ENCODE measurements around the gene MRPL2.
"Not testable (repeated sequence)": the region's sequence is repeated elsewhere in the genome, so short reads cannot be mapped to it uniquely, and the experiment has no call there.

MRPL2 gene

DNA sequence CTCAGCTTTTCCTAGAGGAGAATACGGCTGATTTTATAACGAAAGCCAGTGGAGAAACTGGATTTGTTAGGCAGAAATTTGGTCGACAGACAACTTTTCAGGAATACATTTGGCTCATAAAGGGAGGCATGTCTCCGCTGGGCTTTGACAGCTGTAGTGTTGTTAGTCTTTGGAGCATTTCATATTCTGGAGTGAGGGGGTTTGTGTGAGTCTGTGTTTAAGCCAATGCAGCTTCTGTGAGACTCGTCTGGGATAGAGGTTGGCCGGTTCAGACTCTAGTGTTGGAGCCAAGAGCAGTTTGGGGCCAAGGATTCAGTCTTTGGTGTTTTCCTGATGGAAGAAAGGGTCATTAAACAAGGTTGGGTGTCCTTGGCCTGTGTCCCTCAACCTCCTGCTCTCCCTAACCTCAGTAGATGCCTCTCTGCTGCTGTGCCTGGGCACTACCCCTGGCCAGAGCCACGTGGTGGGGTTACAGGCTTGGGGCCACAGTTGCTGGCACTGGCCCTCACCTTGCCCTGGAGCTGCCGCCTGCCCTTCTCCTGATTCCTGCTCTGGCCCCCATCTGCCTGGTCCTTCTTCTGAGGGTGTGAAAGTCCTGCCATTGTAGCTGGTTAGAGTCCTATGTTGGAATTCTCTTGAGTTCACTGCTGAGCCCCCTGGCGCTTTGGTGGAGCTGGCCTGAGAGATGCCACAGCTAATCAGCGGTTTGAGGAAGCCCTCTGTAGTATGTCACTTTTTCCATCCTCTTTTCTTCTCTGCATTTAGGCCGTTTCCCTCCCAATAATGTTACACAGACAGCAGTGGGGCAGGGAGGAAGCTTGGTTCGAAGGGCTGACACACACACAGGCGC, 23.8 kb upstream of the MRPL2 start:
- DNase-seq (ENCODE audit: low read depth), result no peak

DNA sequence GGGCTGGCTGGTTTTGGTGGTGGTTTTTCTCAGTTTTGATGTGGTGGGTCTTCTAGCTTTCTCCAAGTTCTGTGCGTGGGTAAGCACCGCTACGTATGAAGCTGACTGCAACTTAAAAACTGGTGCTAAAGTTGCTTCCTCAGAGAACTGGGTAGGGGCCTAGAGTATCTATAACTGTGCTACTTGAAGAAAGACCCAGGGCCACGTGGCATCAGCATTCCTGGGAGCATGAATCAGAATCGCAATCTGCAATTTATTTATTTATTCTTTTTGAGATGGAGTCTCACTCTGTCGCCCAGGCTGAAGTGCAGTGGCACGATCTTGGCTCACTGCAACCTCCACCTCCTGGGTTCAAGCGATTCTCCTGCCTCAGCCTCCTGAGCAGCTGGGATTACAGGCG, 22.7 kb upstream of the MRPL2 start:
- not testable (repeated sequence) for DNase-seq (ENCODE audit: low read depth)

DNA sequence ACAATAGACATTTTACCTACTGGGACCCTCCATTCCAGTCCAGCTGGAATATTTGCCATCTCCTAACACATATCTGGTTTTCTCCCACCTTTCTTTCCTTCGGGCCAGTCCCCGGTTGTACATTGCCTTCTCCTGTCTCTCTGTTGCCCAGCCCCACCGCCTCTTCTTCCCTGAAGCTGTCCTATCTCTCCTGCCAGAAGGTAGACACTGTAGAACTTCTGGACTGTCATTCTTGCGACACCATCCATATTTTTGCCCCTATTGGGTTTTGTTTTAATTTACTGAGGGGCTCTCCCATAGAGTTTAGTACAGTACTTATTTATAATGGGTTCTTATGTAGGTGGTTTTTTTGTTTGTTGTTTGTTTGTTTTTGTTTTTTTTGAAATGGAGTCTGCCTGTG, 21.8 kb upstream of the MRPL2 start:
- no peak for DNase-seq (ENCODE audit: low read depth)

DNA sequence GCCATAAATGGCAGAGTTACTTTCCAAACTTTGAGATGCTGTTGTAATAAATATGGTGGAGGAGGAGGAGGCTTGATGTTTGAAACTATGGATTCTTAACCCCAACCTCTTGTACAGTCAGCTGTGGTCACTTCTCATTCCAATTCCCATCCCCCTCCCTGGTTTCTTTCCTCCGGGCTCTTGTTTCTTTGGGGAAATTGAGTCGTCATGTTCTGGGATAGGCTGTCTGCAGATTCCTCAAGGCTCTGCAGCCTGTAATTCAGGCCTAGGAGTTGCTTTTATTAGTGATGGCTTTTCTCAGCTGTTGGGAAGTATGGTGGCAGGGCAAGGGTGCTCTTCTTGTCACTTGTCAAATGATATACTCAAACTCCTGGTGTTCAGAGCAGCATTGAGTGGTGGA, 19.5 kb upstream of the MRPL2 start:
- DNase-seq (ENCODE audit: low read depth), result no peak

DNA sequence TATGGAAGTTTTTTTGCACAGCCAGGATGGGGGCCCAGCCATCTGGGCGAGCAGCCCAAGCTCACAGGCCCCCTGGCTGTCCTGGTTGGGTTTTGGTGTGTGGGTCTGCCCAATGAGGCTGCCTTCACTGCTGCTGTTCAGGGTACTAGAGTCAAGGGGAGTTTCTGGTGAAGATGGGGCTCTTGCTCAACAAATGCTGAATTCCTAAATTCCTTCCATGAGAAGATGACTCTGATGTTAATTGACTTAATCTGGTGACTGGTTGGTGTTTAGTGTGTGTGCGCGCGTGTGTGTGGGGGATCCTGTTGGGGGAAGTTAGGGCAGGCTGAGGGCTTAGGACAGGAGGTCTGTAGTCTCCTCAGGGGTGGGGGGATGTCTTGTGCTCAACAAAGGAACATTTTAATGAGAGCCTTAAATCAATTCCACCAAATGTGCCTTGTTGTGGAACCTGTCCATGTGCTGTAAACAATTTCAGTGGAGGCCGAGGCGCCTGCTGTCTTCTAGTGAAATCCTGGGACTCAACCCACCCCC, 18.8 kb upstream of the MRPL2 start:
- DNase-seq (ENCODE audit: low read depth), result no peak

DNA sequence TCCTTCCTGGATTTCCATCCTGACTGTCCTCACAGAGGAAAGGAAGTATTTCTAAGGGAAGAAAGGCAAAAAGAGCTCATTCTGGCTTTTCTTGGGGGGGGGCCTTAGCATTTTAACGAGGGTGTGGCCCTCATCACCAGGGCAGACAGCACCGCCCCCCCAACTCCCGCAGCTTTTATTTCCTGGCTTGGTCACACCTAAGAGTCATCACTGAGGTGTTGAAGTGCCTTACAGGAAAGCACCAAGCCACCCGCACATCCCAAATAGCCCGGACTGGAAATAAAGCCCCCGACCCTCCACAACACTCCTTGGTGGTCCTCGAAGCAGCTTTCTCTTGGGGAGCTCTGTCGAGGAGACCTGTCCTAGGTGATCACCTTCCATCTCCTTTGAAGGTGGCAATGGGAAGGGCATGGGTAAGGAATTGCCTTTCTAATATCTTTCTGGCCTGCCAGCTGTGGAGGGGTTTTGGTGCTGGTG, 18.1 kb upstream of the MRPL2 start:
- no peak for DNase-seq (ENCODE audit: low read depth)

DNA sequence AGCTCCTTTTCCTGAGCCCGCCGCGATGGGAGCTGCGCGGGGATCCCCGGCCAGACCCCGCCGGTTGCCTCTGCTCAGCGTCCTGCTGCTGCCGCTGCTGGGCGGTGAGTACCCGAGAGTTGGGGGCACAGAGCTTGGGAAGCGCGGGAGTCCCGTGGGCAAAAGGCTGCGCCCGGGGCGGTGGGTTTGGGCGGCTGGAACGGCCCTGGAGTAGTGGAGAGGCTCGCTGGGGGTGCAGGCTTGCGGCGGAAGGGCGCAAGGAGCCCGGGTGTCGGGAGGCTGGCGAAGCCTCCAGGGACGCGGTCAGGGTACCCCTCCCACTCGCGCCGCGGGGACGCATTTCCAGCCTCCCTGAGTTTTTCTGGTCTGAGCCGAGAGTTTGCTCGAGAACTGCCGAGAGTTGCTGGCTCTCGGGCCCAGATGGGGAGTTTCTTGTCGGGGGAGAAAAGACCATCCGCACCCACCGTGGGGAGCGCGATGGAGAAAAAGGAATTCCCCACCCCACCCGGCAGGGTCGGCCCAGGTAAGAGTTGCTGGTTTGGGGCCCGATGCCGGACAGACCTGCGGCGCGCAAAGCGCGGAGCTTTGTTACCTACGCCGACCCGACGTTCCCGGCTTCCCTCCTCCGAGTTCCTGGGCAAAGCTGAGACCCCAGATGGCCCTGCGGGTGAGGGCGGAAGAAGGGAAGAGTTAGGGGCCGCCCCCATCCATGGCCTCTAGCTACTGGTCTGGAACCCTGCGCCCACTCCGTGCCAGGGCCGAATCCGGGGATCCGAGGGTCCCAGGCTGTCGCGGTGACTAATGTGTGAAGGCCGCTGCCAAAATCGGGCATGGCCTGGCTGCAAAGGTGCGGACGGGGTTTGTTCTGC, 17.5 kb upstream of the MRPL2 start:
- no peak for DNase-seq (ENCODE audit: low read depth)

DNA sequence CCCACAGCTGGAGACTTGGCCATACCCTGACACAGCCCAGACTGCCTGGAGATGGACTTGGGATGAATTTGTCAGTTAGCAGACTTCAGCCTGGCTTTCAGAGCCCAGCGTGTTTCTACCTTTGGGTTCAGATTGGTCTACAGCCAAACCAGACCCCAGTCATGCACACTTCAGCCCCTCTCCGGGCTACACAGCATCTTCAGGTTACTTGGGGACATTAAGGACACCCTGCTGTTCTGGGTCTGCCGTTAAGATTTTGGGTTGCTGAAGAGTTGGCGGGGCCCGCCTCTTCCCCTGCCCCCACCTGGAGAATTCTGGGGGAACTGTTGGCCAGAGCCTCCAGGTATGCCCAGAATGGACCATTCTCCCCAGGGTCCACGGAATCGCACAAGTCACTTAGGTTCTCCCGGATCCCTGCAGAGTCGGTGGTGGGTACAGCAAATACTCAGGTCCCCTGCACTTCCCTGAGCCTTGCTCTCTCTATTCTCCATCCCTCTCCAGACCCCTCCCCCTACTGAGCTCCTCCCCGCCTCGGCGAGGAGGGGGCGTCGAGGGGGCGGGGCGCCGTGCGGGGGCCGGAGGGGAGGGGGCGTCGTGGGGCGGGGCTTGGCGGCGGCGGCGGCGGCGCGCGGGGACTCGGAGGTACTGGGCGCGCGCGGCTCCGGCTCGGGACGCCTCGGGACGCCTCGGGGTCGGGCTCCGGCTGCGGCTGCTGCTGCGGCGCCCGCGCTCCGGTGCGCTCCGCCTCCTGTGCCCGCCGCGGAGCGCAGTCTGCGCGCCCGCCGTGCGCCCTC, 16.6 kb upstream of the MRPL2 start, which contains the start of gene PTK7:
TSS of gene PTK7 (plus strand) at position 645 of the 794 bp plus-strand sequence. CDS start 175 bp downstream, outside the sequence.
- DNase-seq (ENCODE audit: low read depth), result no peak

DNA sequence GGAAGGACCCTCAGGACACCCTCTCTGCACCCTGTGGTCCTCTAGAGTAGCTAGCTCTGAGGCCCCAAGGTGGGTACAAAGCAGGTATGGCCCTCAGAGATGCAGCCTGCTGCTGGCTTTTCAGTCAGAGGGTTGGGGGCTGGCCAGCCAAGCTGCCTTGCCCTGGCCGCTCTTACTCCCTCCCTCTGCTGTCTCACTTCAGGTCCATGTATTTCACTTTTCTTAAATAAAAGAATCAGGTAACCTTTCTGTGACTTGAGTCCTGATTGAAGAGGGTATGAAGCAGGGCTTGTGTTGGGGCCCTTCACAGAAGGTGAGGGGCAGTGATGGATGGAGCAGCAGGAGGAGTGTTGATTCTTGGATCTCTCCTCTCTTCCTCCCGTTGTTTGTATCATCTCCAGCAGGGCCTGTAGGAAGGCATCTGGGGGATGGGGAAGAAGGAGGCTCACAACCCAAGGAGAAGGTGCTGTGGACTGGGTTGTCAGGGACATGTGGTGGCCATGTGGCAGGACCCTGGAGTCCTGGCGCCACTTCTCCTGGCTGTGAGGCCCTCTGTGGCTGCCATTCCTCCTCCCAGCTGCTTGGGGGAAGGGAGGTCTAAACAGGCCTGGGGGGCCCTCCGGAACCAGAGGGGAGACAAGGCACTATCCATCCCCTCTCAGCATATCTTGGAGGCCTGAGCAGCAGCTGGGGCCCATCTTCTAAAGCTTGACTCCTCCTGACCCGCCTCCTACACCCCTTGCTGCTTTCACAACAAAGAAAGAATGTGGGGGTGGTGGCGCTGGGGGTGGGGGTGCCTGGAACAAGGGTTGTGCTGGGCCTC, 15.8 kb upstream of the MRPL2 start:
- DNase-seq (ENCODE audit: low read depth), result no peak

DNA sequence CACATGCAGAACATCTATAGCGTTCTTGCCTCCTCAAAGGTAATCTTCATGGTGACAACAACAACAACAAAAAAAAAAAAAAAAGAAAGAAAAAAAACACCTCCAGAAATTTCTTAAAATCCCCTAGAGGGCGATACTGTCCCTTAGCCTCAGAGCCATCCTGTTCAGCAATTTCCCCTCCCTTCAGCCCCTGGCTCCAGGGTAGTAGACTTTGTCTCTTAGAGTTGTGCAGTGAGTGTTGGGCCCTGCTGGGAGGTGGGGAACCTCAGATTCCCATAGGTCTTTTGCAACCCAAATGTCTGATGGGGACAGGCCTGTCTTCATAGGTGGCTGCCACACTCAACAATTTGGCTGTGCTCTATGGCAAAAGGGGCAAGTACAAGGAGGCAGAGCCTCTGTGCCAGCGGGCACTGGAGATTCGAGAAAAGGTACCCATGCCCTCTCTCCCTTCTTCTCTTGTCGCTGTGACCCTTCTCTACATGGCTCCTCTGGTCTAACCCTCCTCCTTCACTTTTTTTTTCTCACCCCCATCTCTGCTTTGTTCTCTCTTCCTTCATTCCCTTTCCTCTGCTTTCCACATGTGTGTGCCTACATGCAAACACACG, 10.9 kb upstream of the MRPL2 start:
- no peak for DNase-seq (ENCODE audit: low read depth)

DNA sequence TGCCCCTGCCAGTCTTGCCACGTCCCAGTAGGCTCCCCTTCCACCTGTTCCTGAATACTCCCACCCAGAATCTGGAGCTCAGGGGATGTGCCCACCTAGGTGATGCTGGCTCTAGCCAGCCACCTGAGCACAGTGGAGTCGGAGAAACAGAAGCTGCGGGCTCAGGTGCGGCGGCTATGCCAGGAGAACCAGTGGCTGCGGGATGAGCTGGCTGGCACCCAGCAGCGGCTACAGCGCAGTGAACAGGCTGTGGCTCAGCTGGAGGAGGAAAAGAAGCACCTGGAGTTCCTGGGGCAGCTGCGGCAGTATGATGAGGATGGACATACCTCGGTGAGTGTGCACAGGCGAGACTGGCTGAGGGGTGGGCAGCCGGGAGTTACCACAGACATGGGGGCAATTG, 3.6 kb upstream of the MRPL2 start:
- no peak for DNase-seq (ENCODE audit: low read depth)

DNA sequence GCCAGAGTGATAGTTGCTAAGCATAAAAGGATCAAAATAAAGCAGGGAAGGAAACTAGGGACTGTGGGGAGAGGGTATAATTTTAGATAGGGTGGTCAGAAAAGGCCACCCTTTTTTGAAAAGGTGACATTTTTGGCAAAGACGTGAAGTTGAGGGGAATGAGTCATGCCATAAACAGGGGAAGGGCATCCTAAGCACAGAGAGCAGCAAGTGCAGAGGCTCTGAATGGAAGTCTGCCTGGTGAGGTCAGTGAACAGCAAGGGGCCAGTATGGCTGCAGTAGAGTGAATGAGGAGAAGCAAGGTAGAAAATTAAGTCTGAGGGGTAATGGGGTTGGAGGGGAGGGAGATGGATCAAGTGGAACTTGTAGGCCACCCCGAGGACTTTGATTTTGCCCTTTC, 2.6 kb upstream of the MRPL2 start:
- no peak for DNase-seq (ENCODE audit: low read depth)

DNA sequence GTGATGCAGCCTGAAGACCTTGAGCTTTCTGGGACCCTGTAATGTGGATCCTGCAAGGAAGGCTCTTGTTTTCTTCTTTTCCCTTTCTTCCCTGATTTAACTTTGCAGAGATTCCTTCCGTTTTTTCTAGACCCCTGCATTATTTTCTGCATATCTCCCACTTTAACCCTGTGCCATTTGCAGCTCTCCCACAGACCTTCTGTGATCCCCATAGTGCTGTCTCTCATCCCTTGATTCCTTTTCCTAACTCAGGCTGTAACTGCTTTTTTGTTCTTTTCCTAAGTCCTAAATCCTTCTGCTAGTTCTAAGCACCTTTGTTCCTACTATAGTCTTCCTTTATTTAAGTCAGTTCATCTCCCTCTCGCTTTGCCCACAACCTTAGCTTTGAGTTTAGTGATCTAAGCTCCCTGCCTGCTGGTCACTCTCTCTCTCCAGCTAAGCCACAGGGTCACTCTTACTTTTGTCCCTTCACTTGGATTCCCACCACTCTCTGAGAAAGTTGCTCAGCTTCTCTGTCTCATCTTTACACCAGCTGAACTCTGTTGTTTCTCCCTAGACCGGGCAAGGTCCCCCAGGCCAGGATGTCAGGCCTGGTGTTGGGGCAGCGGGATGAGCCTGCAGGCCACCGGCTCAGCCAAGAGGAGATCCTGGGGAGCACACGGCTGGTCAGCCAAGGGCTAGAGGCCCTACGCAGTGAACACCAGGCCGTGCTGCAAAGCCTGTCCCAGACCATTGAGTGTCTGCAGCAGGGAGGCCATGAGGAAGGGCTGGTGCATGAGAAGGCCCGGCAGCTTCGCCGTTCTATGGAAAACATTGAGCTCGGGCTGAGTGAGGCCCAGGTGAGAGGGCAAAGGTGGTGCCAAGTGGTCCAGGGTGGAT, 1.8 kb upstream of the MRPL2 start:
- DNase-seq (ENCODE audit: low read depth), result no peak

DNA sequence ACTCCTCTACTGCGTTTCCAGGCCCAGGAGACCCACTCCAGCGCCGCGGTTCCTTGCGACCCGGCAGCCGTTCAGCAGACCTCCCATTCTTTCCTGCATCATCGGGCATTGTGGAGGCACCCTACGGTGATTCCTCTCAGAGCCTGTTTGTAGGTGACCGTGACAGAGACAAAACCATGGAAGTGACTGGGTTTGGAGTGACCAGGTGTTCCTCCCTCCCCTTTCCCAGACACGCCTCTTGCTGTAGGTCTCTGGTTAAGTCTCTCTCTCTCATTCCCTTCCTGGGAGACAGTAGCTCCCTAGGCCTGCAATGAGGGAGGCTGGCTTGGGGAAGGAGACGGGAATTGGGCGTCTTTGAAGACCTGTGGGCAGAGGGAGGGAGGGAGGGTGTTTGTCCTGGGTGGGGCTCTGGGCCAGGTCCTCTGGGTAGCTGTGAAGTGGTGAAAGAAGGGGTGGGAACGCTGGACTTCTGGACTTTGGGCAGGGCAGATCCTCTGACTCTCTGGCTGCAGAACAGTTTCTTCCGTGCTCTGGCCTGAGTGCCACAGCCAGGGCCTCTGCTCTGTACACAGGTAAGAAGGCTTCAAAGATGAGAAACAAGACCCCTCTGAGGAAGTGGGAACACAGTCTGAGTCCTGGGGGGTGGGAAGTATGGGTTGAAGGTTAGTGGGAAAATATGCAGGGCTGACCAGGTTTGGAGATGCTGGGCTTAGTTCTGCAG, 960 bp upstream of the MRPL2 start:
- no peak for DNase-seq (ENCODE audit: low read depth)

DNA sequence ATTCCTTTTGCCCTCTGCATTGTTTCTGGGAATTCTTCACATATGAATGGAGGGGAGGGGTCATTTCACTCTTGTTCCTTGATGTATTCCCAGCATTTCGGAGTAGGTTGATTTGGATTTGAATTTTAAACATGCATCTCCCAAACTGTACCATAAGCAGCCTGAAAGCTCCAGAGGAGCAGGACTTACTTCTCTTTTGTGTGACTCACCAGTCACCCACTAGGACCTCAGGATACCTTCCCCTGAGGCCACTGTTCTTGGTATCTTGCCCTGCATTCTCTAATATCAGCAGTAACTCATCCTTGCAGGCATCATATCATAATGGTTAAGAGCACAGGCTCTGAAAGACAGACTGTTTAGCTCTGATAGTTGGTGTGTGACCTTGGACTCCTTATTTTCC, 703 bp downstream of the MRPL2 start:
- DNase-seq (ENCODE audit: low read depth), result no peak

DNA sequence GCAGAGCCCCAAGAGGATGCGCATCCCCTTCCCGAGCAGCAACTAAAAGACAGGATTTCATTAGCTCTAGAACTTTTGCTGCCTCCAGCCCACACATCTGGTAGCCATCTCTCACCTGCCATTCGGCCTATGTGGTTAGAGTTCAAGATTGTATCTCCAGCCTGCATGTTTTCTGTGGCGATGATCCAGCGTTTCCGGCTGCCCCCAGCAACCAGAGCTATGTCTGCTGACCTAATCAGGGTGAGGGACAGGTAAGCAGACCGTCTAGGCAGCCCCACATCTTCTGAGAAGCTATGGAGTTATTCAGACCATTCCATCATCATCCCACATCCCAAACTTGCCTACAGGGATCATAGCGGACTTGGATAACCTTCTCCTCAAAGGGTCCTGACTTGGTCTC, 3.3 kb downstream of the MRPL2 start:
- no peak for DNase-seq (ENCODE audit: low read depth)

DNA sequence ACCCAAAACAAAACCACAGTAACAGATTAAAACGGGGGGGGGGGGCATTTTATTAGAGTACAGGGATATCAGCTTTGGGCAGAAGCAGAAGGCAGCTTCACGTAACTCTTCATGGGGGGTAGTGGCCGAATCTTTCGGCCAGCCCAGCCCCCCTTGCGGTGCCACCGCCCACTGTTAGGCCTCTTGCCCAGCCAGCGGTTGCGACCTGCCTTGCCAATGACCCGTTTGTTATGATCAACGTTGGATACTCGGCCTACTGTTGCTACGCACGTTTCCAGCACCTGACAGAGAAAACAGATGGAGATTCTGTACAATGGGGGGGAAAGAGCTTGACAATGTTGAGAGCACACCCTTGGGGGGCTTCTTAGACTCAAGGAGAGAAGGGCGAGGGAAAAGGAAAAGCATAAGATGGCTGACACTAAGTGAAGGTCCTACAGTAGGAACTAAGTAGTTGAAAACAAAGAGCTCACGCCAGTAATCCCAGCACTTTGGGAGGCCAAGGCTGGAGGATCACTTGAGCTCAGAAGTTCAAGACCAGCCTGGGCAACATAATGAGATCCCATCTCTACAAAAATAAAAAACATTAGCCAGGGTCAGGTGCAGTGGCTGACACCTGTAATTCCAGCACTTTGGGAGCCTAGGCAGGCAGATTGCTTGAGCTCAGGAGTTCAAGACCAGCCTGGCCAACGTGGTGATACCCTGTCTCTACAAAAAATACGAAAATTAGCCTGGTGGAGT, 4.9 kb downstream of the MRPL2 start:
- DNase-seq (ENCODE audit: low read depth), result no peak

DNA sequence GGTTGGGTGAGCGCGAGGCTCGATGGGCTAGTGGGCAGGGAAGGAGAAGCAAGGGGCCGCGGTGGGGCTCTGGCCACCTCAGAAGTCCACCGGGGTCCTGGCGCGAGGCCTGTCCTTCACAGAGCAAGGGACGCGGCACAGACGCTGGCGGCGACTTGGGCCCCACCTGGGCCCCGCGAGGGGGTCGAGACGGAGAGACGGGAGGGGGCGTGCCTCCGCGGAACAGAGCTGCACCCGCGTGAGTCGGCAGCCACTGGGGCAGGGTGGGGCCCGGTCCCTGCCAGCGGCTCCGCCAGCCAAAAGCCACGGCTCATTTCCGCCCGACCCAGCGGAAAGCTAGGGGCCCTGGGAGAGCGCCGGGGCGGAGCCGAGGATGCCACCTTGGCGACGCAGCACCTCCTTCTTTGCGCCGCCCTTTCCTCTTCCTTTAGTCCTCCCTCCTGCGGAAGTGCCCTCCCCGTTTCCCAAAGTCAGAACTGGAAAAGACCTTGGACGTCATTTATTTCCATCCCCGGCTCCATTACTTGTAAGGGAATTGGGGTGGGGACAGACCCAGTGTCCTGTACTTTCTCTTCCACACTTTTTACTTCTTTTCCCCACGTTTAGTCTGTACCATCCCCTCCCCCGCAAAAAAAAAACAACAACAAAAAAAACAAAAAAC, 5.6 kb downstream of the MRPL2 start, which contains the start of gene CUL7:
TSS of gene CUL7 (minus strand) at position 307 of the 661 bp plus-strand sequence. CDS start 1,063 bp downstream, outside the sequence.
- DNase-seq (ENCODE audit: low read depth), result peak; percentile 75
